Measurements from ENCODE around the gene ZC3H12D. TPM values are rescaled to one million over a fixed set of nuclear protein-coding genes. Genes with fewer than 3 reads are reported as not detected.
A peak's percentile ranks its signal among the peaks of the same experiment; 100 is the strongest.
"Not testable (repeated sequence)": the region's sequence is repeated elsewhere in the genome, so short reads cannot be mapped to it uniquely, and the experiment has no call there.

Gene ZC3H12D
- total RNA-seq, 2 donors from 2014 or later, result 219 to 248 TPM

- ATAC-seq, result peak; percentile 15
- not testable (repeated sequence) for DNase-seq; H3K9me3 ChIP-seq (ENCODE audit: control insufficient read depth, low read length, poor library complexity, severe bottlenecking); H3K27me3 Mint-ChIP-seq; H3K36me3 Mint-ChIP-seq (ENCODE audit: low read depth)
- peak overlapping the region; percentile 100 for H3K27ac Mint-ChIP-seq
- H3K4me3 Mint-ChIP-seq, result peak overlapping the region; percentile 86
- H3K4me1 Mint-ChIP-seq, result peaks cover 38% of the 10 kb centered on the region
Observed at GRCh38 chr6:149496597-149496996, 11.8 kb upstream of the ZC3H12D start.

- ATAC-seq, result peak; percentile 51
- peaks cover 38% of the 10 kb centered on the region for H3K4me1 Mint-ChIP-seq
- not testable (repeated sequence) for H3K36me3 Mint-ChIP-seq (ENCODE audit: low read depth); H3K9me3 ChIP-seq (ENCODE audit: control insufficient read depth, low read length, poor library complexity, severe bottlenecking); DNase-seq; H3K27me3 Mint-ChIP-seq
- H3K4me3 Mint-ChIP-seq, result peak overlapping the region; percentile 86
- peak overlapping the region; percentile 100 for H3K27ac Mint-ChIP-seq
Observed at GRCh38 chr6:149495349-149496016, 10.7 kb upstream of the ZC3H12D start.

GRCh38 chr6:149494810-149495209 is 10.0 kb upstream of the ZC3H12D start:
- Mint-ChIP-seq H3K27ac (peak overlapping the region; percentile 100), H3K4me3 (peak overlapping the region; percentile 86), H3K4me1 (peaks cover 35% of the 10 kb centered on the region)
- H3K36me3 Mint-ChIP-seq (ENCODE audit: low read depth); H3K9me3 ChIP-seq (ENCODE audit: control insufficient read depth, low read length, poor library complexity, severe bottlenecking); H3K27me3 Mint-ChIP-seq: not testable (repeated sequence)
- peak in 1 of 3 donors; percentile 64 for DNase-seq
- peak; percentile 85 for ATAC-seq

- no peak for ATAC-seq
- Mint-ChIP-seq H3K36me3 (ENCODE audit: low read depth) (no peaks in the 10 kb centered on the region), H3K27me3 (no peaks in the 10 kb centered on the region), H3K4me1 (peaks cover 34% of the 10 kb centered on the region), H3K27ac (peak overlapping the region; percentile 100), H3K4me3 (peak overlapping the region; percentile 70)
- H3K9me3 ChIP-seq (ENCODE audit: control insufficient read depth, low read length, poor library complexity, severe bottlenecking), result no peaks in the 10 kb centered on the region
- no peak for DNase-seq
Observed at GRCh38 chr6:149493761-149494320, 9.0 kb upstream of the ZC3H12D start.

- Mint-ChIP-seq H3K4me3 (no peak overlapping the region), H3K27ac (peak overlapping the region; percentile 100), H3K4me1 (peaks cover 32% of the 10 kb centered on the region), H3K36me3 (ENCODE audit: low read depth) (no peaks in the 10 kb centered on the region), H3K27me3 (no peaks in the 10 kb centered on the region)
- ATAC-seq, result no peak
- no peak for DNase-seq
- no peaks in the 10 kb centered on the region for H3K9me3 ChIP-seq (ENCODE audit: control insufficient read depth, low read length, poor library complexity, severe bottlenecking)
Observed at GRCh38 chr6:149492798-149493343, 8.1 kb upstream of the ZC3H12D start.

GRCh38 chr6:149489967-149490366 is 5.2 kb upstream of the ZC3H12D start:
- Mint-ChIP-seq H3K4me3 (no peak overlapping the region), H3K4me1 (peaks cover 26% of the 10 kb centered on the region), H3K27ac (peak overlapping the region; percentile 100), H3K36me3 (ENCODE audit: low read depth) (no peaks in the 10 kb centered on the region), H3K27me3 (no peaks in the 10 kb centered on the region)
- no peak for DNase-seq
- ATAC-seq, result no peak
- no peaks in the 10 kb centered on the region for H3K9me3 ChIP-seq (ENCODE audit: control insufficient read depth, low read length, poor library complexity, severe bottlenecking)

GRCh38 chr6:149488815-149489214 is 4.0 kb upstream of the ZC3H12D start:
- H3K4me3 Mint-ChIP-seq, result no peak overlapping the region
- no peak for DNase-seq
- H3K36me3 Mint-ChIP-seq (ENCODE audit: low read depth), result peaks cover 3% of the 10 kb centered on the region
- no peak for ATAC-seq
- peak overlapping the region; percentile 100 for H3K27ac Mint-ChIP-seq
- peaks cover 28% of the 10 kb centered on the region for H3K4me1 Mint-ChIP-seq
- no peaks in the 10 kb centered on the region for H3K9me3 ChIP-seq (ENCODE audit: control insufficient read depth, low read length, poor library complexity, severe bottlenecking)
- no peaks in the 10 kb centered on the region for H3K27me3 Mint-ChIP-seq

- DNase-seq (no peak), ATAC-seq (no peak)
- H3K4me1 Mint-ChIP-seq, result peaks cover 25% of the 10 kb centered on the region
- H3K27ac Mint-ChIP-seq, result peak overlapping the region; percentile 100
- H3K9me3 ChIP-seq (ENCODE audit: control insufficient read depth, low read length, poor library complexity, severe bottlenecking), result no peaks in the 10 kb centered on the region
- H3K27me3 Mint-ChIP-seq, result no peaks in the 10 kb centered on the region
- H3K4me3 Mint-ChIP-seq, result no peak overlapping the region
- peaks cover 6% of the 10 kb centered on the region for H3K36me3 Mint-ChIP-seq (ENCODE audit: low read depth)
Observed at GRCh38 chr6:149487316-149487715, 2.5 kb upstream of the ZC3H12D start.

- Mint-ChIP-seq H3K36me3 (ENCODE audit: low read depth) (peaks cover 15% of the 10 kb centered on the region), H3K4me3 (peak overlapping the region; percentile 100), H3K27me3 (no peaks in the 10 kb centered on the region), H3K27ac (peak overlapping the region; percentile 100), H3K4me1 (peaks cover 52% of the 10 kb centered on the region)
- no peaks in the 10 kb centered on the region for H3K9me3 ChIP-seq (ENCODE audit: control insufficient read depth, low read length, poor library complexity, severe bottlenecking)
- no peak for ATAC-seq
- no peak for DNase-seq
Observed at GRCh38 chr6:149483849-149484655, 762 bp downstream of the ZC3H12D start.

- ATAC-seq, result no peak
- Mint-ChIP-seq H3K4me3 (peak overlapping the region; percentile 100), H3K4me1 (peaks cover 58% of the 10 kb centered on the region), H3K27me3 (no peaks in the 10 kb centered on the region), H3K27ac (peak overlapping the region; percentile 100), H3K36me3 (ENCODE audit: low read depth) (peaks cover 15% of the 10 kb centered on the region)
- H3K9me3 ChIP-seq (ENCODE audit: control insufficient read depth, low read length, poor library complexity, severe bottlenecking), result no peaks in the 10 kb centered on the region
- DNase-seq, result no peak
Observed at GRCh38 chr6:149483334-149483725, 1.5 kb downstream of the ZC3H12D start.

GRCh38 chr6:149482545-149483333 is 2.1 kb downstream of the ZC3H12D start:
- Mint-ChIP-seq H3K27ac (peak overlapping the region; percentile 100), H3K4me1 (peaks cover 58% of the 10 kb centered on the region), H3K36me3 (ENCODE audit: low read depth) (peaks cover 15% of the 10 kb centered on the region), H3K4me3 (peak overlapping the region; percentile 100), H3K27me3 (no peaks in the 10 kb centered on the region)
- no peaks in the 10 kb centered on the region for H3K9me3 ChIP-seq (ENCODE audit: control insufficient read depth, low read length, poor library complexity, severe bottlenecking)
- no peak for DNase-seq
- ATAC-seq, result no peak

GRCh38 chr6:149480502-149481280 is 4.1 kb downstream of the ZC3H12D start:
- H3K4me1 Mint-ChIP-seq, result peaks cover 67% of the 10 kb centered on the region
- peak overlapping the region; percentile 100 for H3K4me3 Mint-ChIP-seq
- H3K27me3 Mint-ChIP-seq, result no peaks in the 10 kb centered on the region
- peaks cover 15% of the 10 kb centered on the region for H3K36me3 Mint-ChIP-seq (ENCODE audit: low read depth)
- no peaks in the 10 kb centered on the region for H3K9me3 ChIP-seq (ENCODE audit: control insufficient read depth, low read length, poor library complexity, severe bottlenecking)
- peak overlapping the region; percentile 100 for H3K27ac Mint-ChIP-seq
- ATAC-seq (peak; percentile 45), DNase-seq (peak; percentile 45 to 64 (median 60))
